Breast epithelium (tissue), 4 donors: ENCODE measurements around the gene CHRM3. TPM values are rescaled to one million over a fixed set of nuclear protein-coding genes. Genes with fewer than 3 reads are reported as not detected.

Source experiments
- DNase-seq, 2 donors: peaks; one replicate each; pipeline ENCODE4 v3.0.0-alpha.2; 2019; ENCODE audit warnings: low spot score in 2 of 2
- H3K27ac ChIP-seq, 2 donors: fragments of 200-600 bp; sonication (generic) in 1 of 2; one replicate each; pipeline ENCODE4 v1.5.1; 2016 to 2019; ENCODE audit warnings: mild to moderate bottlenecking in 1 of 2
- H3K27me3 ChIP-seq, 2 donors: fragments of 200-600 bp; sonication (generic) in 1 of 2; one replicate each; pipeline versions ENCODE4 v1.5.1 to v1.6.0; 2017 to 2019; ENCODE audit warnings: control low read depth in 1 of 2, mild to moderate bottlenecking in 1 of 2
- H3K36me3 ChIP-seq: fragments of 200-600 bp; one replicate; pipeline ENCODE4 v1.5.1; 2019
- H3K4me1 ChIP-seq, 2 donors: fragments of 200-600 bp; sonication (generic); one replicate each; pipeline ENCODE4 v1.5.1; 2016 to 2019; ENCODE audit warnings: control low read depth in 1 of 2
- H3K4me3 ChIP-seq, 3 donors: fragments of 200-600 bp; sonication (generic); 1 replicate in 2 of 3; 2 replicates in 1 of 3; pipeline ENCODE4 v1.5.1; 2016 to 2019; ENCODE audit warnings: mild to moderate bottlenecking in 3 of 3, moderate library complexity in 2 of 3
- H3K9me3 ChIP-seq, 2 donors: fragments of 200-600 bp; sonication (generic) in 1 of 2; one replicate each; pipeline ENCODE4 v1.5.1; 2016 to 2019; ENCODE audit warnings: control low read depth in 1 of 2
- CTCF ChIP-seq, 3 donors: fragments of 450-650 bp; IDR thresholded peaks; one replicate each; pipeline ENCODE4 v1.5.1; 2016 to 2017; ENCODE audit warnings: antibody characterized with exemption in 3 of 3, mild to moderate bottlenecking in 3 of 3, moderate library complexity in 3 of 3
- POLR2A ChIP-seq: fragments of 450-650 bp; IDR thresholded peaks from one replicate; pipeline ENCODE4 v1.6.1; 2016; ENCODE audit warnings: antibody characterized with exemption, mild to moderate bottlenecking, moderate library complexity
- POLR2AphosphoS5 ChIP-seq, 3 donors: sonication (generic); formaldehyde crosslinking; IDR thresholded peaks; one replicate each; pipeline ENCODE4 v1.6.1; 2017; ENCODE audit warnings: antibody characterized with exemption in 3 of 3
- intact Hi-C: fragments of 100-400 bp; cut with DNase I; formaldehyde crosslinking; loops from one replicate; pipeline ENCODE4 v1.15.1; 2023; ENCODE audit warnings: low total_unique reads
- total RNA-seq, 3 donors: library from RNA; depleted of rRNA; stranded (reverse); fragments of >200 nt; gene quantifications; one replicate each; pipeline ENCODE4 v1.1.0, GENCODE V29; 2016

CHRM3 gene
- total RNA-seq, 3 donors from 2014 or later, result 1.6 to 4.8 (median 4.6) TPM

GRCh38 chr1:239429163-239429562 is 42.8 kb downstream of the CHRM3 start:
- Histone ChIP-seq H3K36me3 (no peaks in the 10 kb centered on the region), H3K4me1 (no peaks in the 10 kb centered on the region), H3K4me3 (no peak overlapping the region), H3K27ac (no peak overlapping the region), H3K9me3 (no peaks in the 10 kb centered on the region), H3K27me3 (no peaks in the 10 kb centered on the region)
- TF ChIP-seq POLR2A, result no peak
- TF ChIP-seq POLR2AphosphoS5 (IDR thresholded peaks at IDR 0.05), result no peak
- TF ChIP-seq CTCF (IDR thresholded peaks at IDR 0.05), result no peak
- DNase-seq, result no peak
- intact Hi-C loops, result no loop called here

GRCh38 chr1:239432255-239432654 is 45.9 kb downstream of the CHRM3 start:
- Histone ChIP-seq H3K4me1 (no peaks in the 10 kb centered on the region), H3K27ac (no peak overlapping the region), H3K36me3 (no peaks in the 10 kb centered on the region), H3K9me3 (no peaks in the 10 kb centered on the region), H3K4me3 (no peak overlapping the region), H3K27me3 (no peaks in the 10 kb centered on the region)
- intact Hi-C loops, result no loop called here
- TF ChIP-seq POLR2AphosphoS5 (IDR thresholded peaks at IDR 0.05), result no peak
- no peak for TF ChIP-seq POLR2A
- TF ChIP-seq CTCF (IDR thresholded peaks at IDR 0.05), result no peak
- no peak for DNase-seq

- no peak for TF ChIP-seq POLR2A
- TF ChIP-seq CTCF (IDR thresholded peaks at IDR 0.05), result no peak
- TF ChIP-seq POLR2AphosphoS5 (IDR thresholded peaks at IDR 0.05), result no peak
- no peak overlapping the region for H3K27ac ChIP-seq
Observed at GRCh38 chr1:239434181-239434580, 47.8 kb downstream of the CHRM3 start.

More at GRCh38 chr1:239434181-239434580, 47.8 kb downstream of the CHRM3 start:
- Histone ChIP-seq H3K36me3 (no peaks in the 10 kb centered on the region), H3K4me1 (no peaks in the 10 kb centered on the region), H3K9me3 (no peaks in the 10 kb centered on the region), H3K4me3 (no peak overlapping the region), H3K27me3 (no peaks in the 10 kb centered on the region)
- intact Hi-C loops, result no loop called here
- no peak for DNase-seq
